Neural progenitor cell (in vitro differentiated cells): Measurements from ENCODE around the gene DAW1. TPM values are rescaled to one million over a fixed set of nuclear protein-coding genes. Genes with fewer than 3 reads are reported as not detected.

Experiments used
- DNase-seq: peaks from one replicate; pipeline ENCODE4 v3.0.0-alpha.2; 2016; ENCODE audit warnings: low spot score
- H2AFZ ChIP-seq: fragments of 200-600 bp; sonication (generic); replicated peaks from 2 replicates; pipeline ENCODE4 v1.6.1; 2016; ENCODE audit warnings: antibody characterized with exemption
- H3F3A ChIP-seq: fragments of 200-600 bp; sonication (generic); 2 replicates; pipeline ENCODE4 v1.6.1; 2016; ENCODE audit warnings: antibody characterized with exemption, low read depth
- H3K27ac ChIP-seq: fragments of 200-600 bp; sonication (generic); 2 replicates; pipeline ENCODE4 v1.5.1; 2016; ENCODE audit warnings: mild to moderate bottlenecking
- H3K27me3 ChIP-seq: fragments of 200-600 bp; sonication (generic); 2 replicates; pipeline ENCODE4 v1.6.1; 2016; ENCODE audit warnings: mild to moderate bottlenecking, moderate library complexity
- H3K36me3 ChIP-seq: fragments of 200-600 bp; sonication (generic); 2 replicates; pipeline ENCODE4 v1.5.1; 2016
- H3K4me1 ChIP-seq: fragments of 200-600 bp; sonication (generic); 2 replicates; pipeline ENCODE4 v1.6.1; 2016; ENCODE audit warnings: mixed run types
- H3K4me2 ChIP-seq: fragments of 200-600 bp; sonication (generic); 2 replicates; pipeline ENCODE4 v1.6.1; 2016
- H3K4me3 ChIP-seq: fragments of 200-600 bp; sonication (generic); 2 replicates; pipeline ENCODE4 v1.5.1; 2016
- H3K79me2 ChIP-seq: fragments of 200-600 bp; sonication (generic); 2 replicates; pipeline ENCODE4 v1.6.1; 2016; ENCODE audit warnings: low read depth
- H3K9ac ChIP-seq: fragments of 200-600 bp; sonication (generic); 2 replicates; pipeline ENCODE4 v1.6.1; 2016
- H3K9me3 ChIP-seq: fragments of 200-600 bp; sonication (generic); 2 replicates; pipeline ENCODE4 v1.5.1; 2016; ENCODE audit warnings: low read depth
- H4K20me1 ChIP-seq: fragments of 200-600 bp; sonication (generic); 2 replicates; pipeline ENCODE4 v1.6.1; 2016; ENCODE audit warnings: low read depth
- H3K27ac Mint-ChIP-seq: 3 replicates; pipeline ENCODE4 v1.8.0; 2021; ENCODE audit warnings: mixed read lengths
- H3K27me3 Mint-ChIP-seq: 2 replicates; pipeline ENCODE4 v1.8.0; 2022; ENCODE audit warnings: low read depth, mild to moderate bottlenecking, inconsistent platforms, moderate library complexity, mixed read lengths; ENCODE audit not compliant: insufficient read depth
- H3K36me3 Mint-ChIP-seq: 3 replicates; pipeline ENCODE4 v1.8.0; 2021; ENCODE audit warnings: mixed read lengths
- H3K4me1 Mint-ChIP-seq: 3 replicates; pipeline ENCODE4 v1.8.0; 2021; ENCODE audit warnings: mixed read lengths
- H3K4me3 Mint-ChIP-seq: 3 replicates; pipeline ENCODE4 v1.8.0; 2021; ENCODE audit warnings: mild to moderate bottlenecking, moderate library complexity, mixed read lengths
- H3K9me3 Mint-ChIP-seq: 3 replicates; pipeline ENCODE4 v1.8.0; 2020; ENCODE audit warnings: mixed read lengths
- EZH2 ChIP-seq: fragments of 200-600 bp; sonication (generic); IDR thresholded peaks from 2 replicates; pipeline ENCODE4 v1.6.1; 2017; ENCODE audit warnings: antibody characterized with exemption, mild to moderate bottlenecking, moderate library complexity
- EZH2phosphoT487 ChIP-seq: fragments of 200-600 bp; sonication (generic); IDR thresholded peaks from 2 replicates; pipeline ENCODE4 v1.6.1; 2017; ENCODE audit warnings: antibody characterized with exemption
- total RNA-seq: library from RNA; depleted of rRNA; stranded (reverse); fragments of >200 nt; gene quantifications from 2 replicates; pipeline ENCODE4 v1.2.3, GENCODE V29; 2015; ENCODE audit warnings: low replicate concordance
- TF ChIP-seq, protein P1 (sequence below): fragments of 200-600 bp; sonication (generic); IDR thresholded peaks from 2 replicates; pipeline ENCODE4 v1.5.1; 2017; ENCODE audit warnings: antibody characterized with exemption, mild to moderate bottlenecking

DAW1 gene
- total RNA-seq, 1 donor from 2014 or later = not detected

DNA sequence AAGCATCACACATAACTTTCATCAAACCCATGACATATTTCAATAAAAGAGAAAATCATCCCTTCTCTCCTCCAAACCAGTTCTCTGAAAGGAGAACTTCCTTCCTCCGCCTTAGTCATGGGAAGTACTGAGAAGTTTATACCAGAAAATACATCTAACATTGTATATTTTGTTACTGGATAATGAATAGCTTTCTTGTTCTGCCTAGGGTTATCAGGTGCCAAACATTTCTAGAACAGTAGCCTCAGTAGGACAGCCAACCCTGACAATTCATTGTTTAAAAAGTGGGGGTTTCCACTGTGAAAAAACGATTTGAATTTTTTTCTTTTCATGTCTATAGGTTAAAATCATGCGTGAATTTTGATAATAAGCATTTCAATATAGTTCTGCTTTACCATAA lies 16.0 kb upstream of the DAW1 start:
- Histone ChIP-seq H3K9me3 (no peaks in the 10 kb centered on the region), H3K36me3 (no peaks in the 10 kb centered on the region), H3K9ac (no peak overlapping the region), H3K4me1 (no peaks in the 10 kb centered on the region), H3K79me2 (no peaks in the 10 kb centered on the region), H3K27me3 (no peaks in the 10 kb centered on the region), H4K20me1 (no peaks in the 10 kb centered on the region), H3K4me3 (no peak overlapping the region), H2AFZ (no peak overlapping the region), H3K4me2 (no peak overlapping the region), H3F3A (no peaks in the 10 kb centered on the region), H3K27ac (no peak overlapping the region)
- Mint-ChIP-seq H3K36me3 (no peaks in the 10 kb centered on the region), H3K27me3 (peaks cover 2% of the 10 kb centered on the region), H3K4me3 (no peak overlapping the region), H3K4me1 (peaks cover 6% of the 10 kb centered on the region), H3K27ac (no peak overlapping the region), H3K9me3 (no peaks in the 10 kb centered on the region)
- no peak for TF ChIP-seq EZH2
- no peak for TF ChIP-seq EZH2phosphoT487
- TF ChIP-seq, protein P1, sequence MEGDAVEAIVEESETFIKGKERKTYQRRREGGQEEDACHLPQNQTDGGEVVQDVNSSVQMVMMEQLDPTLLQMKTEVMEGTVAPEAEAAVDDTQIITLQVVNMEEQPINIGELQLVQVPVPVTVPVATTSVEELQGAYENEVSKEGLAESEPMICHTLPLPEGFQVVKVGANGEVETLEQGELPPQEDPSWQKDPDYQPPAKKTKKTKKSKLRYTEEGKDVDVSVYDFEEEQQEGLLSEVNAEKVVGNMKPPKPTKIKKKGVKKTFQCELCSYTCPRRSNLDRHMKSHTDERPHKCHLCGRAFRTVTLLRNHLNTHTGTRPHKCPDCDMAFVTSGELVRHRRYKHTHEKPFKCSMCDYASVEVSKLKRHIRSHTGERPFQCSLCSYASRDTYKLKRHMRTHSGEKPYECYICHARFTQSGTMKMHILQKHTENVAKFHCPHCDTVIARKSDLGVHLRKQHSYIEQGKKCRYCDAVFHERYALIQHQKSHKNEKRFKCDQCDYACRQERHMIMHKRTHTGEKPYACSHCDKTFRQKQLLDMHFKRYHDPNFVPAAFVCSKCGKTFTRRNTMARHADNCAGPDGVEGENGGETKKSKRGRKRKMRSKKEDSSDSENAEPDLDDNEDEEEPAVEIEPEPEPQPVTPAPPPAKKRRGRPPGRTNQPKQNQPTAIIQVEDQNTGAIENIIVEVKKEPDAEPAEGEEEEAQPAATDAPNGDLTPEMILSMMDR = no peak
- DNase-seq = no peak

DNA sequence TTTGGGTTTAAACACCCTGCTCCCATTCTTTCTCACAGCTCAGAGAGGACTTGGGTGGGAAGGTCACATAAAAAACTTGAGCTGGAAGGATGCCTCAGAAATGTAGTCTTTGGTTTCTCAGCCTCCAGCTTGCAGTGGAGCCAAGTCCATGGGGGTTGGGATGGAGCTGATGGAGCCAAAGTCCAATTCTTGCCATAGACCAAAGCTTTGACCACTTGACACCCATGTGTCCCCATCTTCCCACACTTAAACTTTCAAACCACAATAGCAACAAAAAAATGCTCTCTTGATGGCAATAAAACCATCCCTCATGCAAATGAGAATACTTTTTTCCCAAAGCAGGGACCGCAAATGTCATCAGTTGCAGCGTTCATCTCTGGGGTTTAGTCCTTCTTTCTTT lies 14.7 kb upstream of the DAW1 start:
- no peaks in the 10 kb centered on the region for H3K36me3 Mint-ChIP-seq
- no peak overlapping the region for H3K4me3 Mint-ChIP-seq
- H3K27ac Mint-ChIP-seq = no peak overlapping the region
- Histone ChIP-seq H3K9me3 (no peaks in the 10 kb centered on the region), H2AFZ (no peak overlapping the region), H3K36me3 (no peaks in the 10 kb centered on the region), H3K4me2 (no peak overlapping the region), H3K27me3 (no peaks in the 10 kb centered on the region), H3K9ac (no peak overlapping the region), H3K79me2 (no peaks in the 10 kb centered on the region), H3K27ac (no peak overlapping the region), H3K4me3 (no peak overlapping the region), H3K4me1 (no peaks in the 10 kb centered on the region), H4K20me1 (no peaks in the 10 kb centered on the region), H3F3A (no peaks in the 10 kb centered on the region)
- peaks cover 6% of the 10 kb centered on the region for H3K4me1 Mint-ChIP-seq
- TF ChIP-seq EZH2phosphoT487 = no peak
- no peak for TF ChIP-seq EZH2
- TF ChIP-seq, protein P1 = no peak
- peaks cover 2% of the 10 kb centered on the region for H3K27me3 Mint-ChIP-seq
- H3K9me3 Mint-ChIP-seq = no peaks in the 10 kb centered on the region
- DNase-seq = no peak

DNA sequence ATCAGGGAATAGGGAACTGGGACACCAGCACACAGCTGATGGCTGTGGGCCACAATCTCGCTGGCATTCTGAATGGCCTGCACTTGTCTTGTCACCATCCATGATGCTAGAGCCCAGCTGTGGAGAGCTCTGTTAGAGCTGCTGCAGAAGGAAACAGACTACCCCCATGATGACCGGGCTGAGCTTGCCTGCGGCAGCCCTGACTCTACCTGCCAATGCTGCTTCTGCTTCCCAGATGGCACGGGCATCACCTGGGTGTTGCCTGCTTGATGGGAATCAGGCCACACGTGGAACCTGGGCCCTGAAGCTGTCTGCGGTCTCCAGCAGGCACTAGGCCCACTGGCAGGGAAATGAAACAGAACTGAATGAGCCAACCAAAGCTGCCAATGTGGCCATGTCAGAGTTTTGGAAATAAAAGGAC lies 11.2 kb upstream of the DAW1 start:
- Histone ChIP-seq H3K27me3 (no peaks in the 10 kb centered on the region), H4K20me1 (no peaks in the 10 kb centered on the region), H3K4me2 (no peak overlapping the region), H2AFZ (no peak overlapping the region), H3K9me3 (no peaks in the 10 kb centered on the region), H3K4me3 (no peak overlapping the region), H3K9ac (no peak overlapping the region), H3K4me1 (no peaks in the 10 kb centered on the region), H3F3A (no peaks in the 10 kb centered on the region), H3K79me2 (no peaks in the 10 kb centered on the region), H3K27ac (no peak overlapping the region), H3K36me3 (no peaks in the 10 kb centered on the region)
- H3K27me3 Mint-ChIP-seq = no peaks in the 10 kb centered on the region
- peaks cover 9% of the 10 kb centered on the region for H3K4me1 Mint-ChIP-seq
- H3K9me3 Mint-ChIP-seq = no peaks in the 10 kb centered on the region
- H3K27ac Mint-ChIP-seq = peak overlapping the region; percentile 8
- H3K4me3 Mint-ChIP-seq = no peak overlapping the region
- no peak for TF ChIP-seq EZH2phosphoT487
- TF ChIP-seq EZH2 = no peak
- TF ChIP-seq, protein P1 = no peak
- no peak for DNase-seq
- no peaks in the 10 kb centered on the region for H3K36me3 Mint-ChIP-seq
